Ascending aorta (tissue), 2 donors: ENCODE results near the gene P2RX1. TPM values are rescaled to one million over a fixed set of nuclear protein-coding genes. Genes with fewer than 3 reads are reported as not detected.

Experiments
- DNase-seq, 2 donors: peaks; one replicate each; pipeline ENCODE4 v3.0.0-alpha.2; 2019; ENCODE audit warnings: low spot score in 2 of 2
- H3K27ac ChIP-seq, 2 donors: fragments of 200-600 bp; sonication (generic); one replicate each; pipeline ENCODE4 v1.5.1; 2016 to 2017; ENCODE audit warnings: mild to moderate bottlenecking in 1 of 2
- H3K27me3 ChIP-seq: fragments of 200-600 bp; sonication (generic); one replicate; pipeline ENCODE4 v1.5.1; 2017
- H3K36me3 ChIP-seq, 2 donors: fragments of 200-600 bp; sonication (generic); one replicate each; pipeline ENCODE4 v1.5.1; 2016
- H3K4me1 ChIP-seq, 2 donors: fragments of 200-600 bp; sonication (generic); one replicate each; pipeline ENCODE4 v1.5.1; 2016 to 2017; ENCODE audit warnings: mild to moderate bottlenecking in 1 of 2
- H3K4me3 ChIP-seq, 2 donors: fragments of 200-600 bp; sonication (generic); one replicate each; pipeline ENCODE4 v1.5.1; 2016 to 2017; ENCODE audit warnings: mild to moderate bottlenecking in 1 of 2
- H3K9me3 ChIP-seq, 2 donors: fragments of 200-600 bp; sonication (generic); one replicate each; pipeline ENCODE4 v1.5.1; 2016
- CTCF ChIP-seq, 3 experiments: fragments of 200-600 bp in 2 of 3; fragments of 450-650 bp in 1 of 3; sonication (generic) in 2 of 3; IDR thresholded peaks; one replicate each; pipeline ENCODE4 v1.5.1; 2016 to 2019; ENCODE audit warnings: antibody characterized with exemption in 3 of 3, mild to moderate bottlenecking in 1 of 3, moderate library complexity in 1 of 3
- intact Hi-C: fragments of 100-400 bp; cut with DNase I; formaldehyde crosslinking; loops from one replicate; pipeline ENCODE4 v1.15.1; 2023
- total RNA-seq: library from RNA; depleted of rRNA; stranded (reverse); fragments of >200 nt; gene quantifications from one replicate; pipeline ENCODE4 v1.1.0, GENCODE V29; 2016

P2RX1 gene
- total RNA-seq, 1 donor from 2014 or later, result not detected

- Histone ChIP-seq H3K4me1 (peaks cover 0 to 4% of the 10 kb centered on the region in 2 donors), H3K4me3 (no peak overlapping the region), H3K36me3 (no peaks in the 10 kb centered on the region), H3K27ac (no peak overlapping the region), H3K9me3 (no peaks in the 10 kb centered on the region), H3K27me3 (no peaks in the 10 kb centered on the region)
- intact Hi-C loops, result loop anchor here (5.0 kb wide), 1 partner anchor 44 kb away; no protein-coding TSS in a partner anchor
- no peak for DNase-seq
- no peak for TF ChIP-seq CTCF (IDR thresholded peaks at IDR 0.05)
These were observed 4.8 kb downstream of the P2RX1 start for GRCh38 chr17:3911271-3912053.

GRCh38 chr17:3910420-3911270 is 5.6 kb downstream of the P2RX1 start:
- DNase-seq, result no peak
- intact Hi-C loops, result loop anchor here (5.0 kb wide), 1 partner anchor 43 kb away; no protein-coding TSS in a partner anchor
- H3K27ac ChIP-seq, result no peak overlapping the region

DNA sequence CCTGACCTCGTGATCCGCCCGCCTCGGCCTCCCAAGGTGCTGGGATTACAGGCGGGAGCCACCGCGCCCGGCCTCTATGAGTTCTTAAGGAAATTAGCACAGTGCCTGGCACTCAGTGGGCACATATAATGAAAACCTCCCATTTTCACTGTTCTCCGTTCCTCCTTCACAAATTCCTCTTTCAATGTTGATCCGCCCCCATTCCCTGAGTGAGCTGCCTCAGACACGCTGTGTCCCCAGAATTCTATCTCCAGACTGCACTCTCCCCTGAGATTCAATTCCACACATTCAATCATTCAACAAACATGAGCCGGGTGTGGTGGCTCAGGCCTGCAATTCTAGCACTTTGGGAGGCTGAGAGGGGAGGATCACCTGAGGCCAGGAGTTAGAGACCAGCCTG is 7.0 kb downstream of the P2RX1 start:
- intact Hi-C loops, result no loop called here
- Histone ChIP-seq H3K27ac (no peak overlapping the region), H3K36me3 (no peaks in the 10 kb centered on the region), H3K4me3 (no peak overlapping the region), H3K27me3 (no peaks in the 10 kb centered on the region), H3K4me1 (peaks cover 0 to 3% of the 10 kb centered on the region in 2 donors), H3K9me3 (no peaks in the 10 kb centered on the region)
- no peak for DNase-seq
- no peak for TF ChIP-seq CTCF (IDR thresholded peaks at IDR 0.05)

More at GRCh38 chr17:3910420-3911270, 5.6 kb downstream of the P2RX1 start:
- no peak for TF ChIP-seq CTCF (IDR thresholded peaks at IDR 0.05)
- Histone ChIP-seq H3K4me3 (no peak overlapping the region), H3K9me3 (no peaks in the 10 kb centered on the region), H3K36me3 (no peaks in the 10 kb centered on the region), H3K4me1 (peaks cover 0 to 3% of the 10 kb centered on the region in 2 donors), H3K27me3 (no peaks in the 10 kb centered on the region)

DNA sequence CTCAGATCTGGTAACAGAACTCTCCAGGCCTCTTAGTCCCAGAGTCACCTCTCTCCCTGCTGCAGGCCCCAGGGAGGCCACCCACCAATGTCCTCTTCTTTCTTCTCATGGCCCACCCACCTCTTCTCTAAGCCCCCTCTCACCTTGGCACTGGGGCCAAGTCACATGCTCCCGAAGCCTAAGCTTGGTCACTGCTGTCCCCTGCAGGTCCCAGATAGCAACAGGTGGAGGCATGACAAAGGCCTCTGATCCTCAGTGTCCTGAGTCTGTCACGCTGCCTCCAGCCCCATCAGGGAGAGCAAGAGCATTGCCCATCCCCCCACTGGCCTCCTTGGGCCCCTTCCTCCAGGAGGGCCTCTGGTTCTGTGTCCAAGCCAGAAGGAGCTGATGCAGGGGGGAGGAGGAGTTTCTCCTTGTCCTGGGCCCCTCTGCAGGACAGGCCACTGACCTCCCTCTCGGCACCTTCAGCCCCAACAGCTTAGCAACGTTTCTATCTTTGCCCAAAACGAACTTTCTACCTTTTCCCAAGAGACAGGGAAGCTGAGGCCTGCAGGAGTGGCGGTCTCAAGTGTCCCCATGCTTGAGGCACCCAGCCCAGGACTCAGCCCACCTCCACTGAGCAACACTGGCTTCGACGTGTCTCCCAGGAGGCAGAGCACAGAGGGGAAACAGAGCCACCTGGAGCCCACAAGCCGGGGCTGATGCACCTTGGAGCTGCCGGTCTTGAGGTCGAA is 8.6 kb downstream of the P2RX1 start:
- Histone ChIP-seq H3K27ac (no peak overlapping the region), H3K4me3 (no peak overlapping the region), H3K27me3 (no peaks in the 10 kb centered on the region), H3K4me1 (no peaks in the 10 kb centered on the region), H3K9me3 (no peaks in the 10 kb centered on the region), H3K36me3 (no peaks in the 10 kb centered on the region)
- peak in 2 of 3 experiments; percentile 25 to 28 for TF ChIP-seq CTCF (IDR thresholded peaks at IDR 0.05)
- DNase-seq, result no peak
- intact Hi-C loops, result no loop called here

- H3K27ac ChIP-seq, result no peak overlapping the region
- no peaks in the 10 kb centered on the region for H3K27me3 ChIP-seq
- no peaks in the 10 kb centered on the region for H3K4me1 ChIP-seq
- TF ChIP-seq CTCF (IDR thresholded peaks at IDR 0.05), result no peak
- intact Hi-C loops, result no loop called here
- H3K36me3 ChIP-seq, result no peaks in the 10 kb centered on the region
- DNase-seq, result no peak
- no peak overlapping the region for H3K4me3 ChIP-seq
- no peaks in the 10 kb centered on the region for H3K9me3 ChIP-seq
These were observed 9.4 kb downstream of the P2RX1 start for GRCh38 chr17:3906881-3907280.
